Gastroesophageal sphincter (tissue), 3 donors: ENCODE results near the gene PLXNA3.

Experiments used
- CTCF ChIP-seq, 4 experiments: fragments of 200-600 bp in 2 of 4; fragments of 450-650 bp in 2 of 4; sonication (generic) in 1 of 4; IDR thresholded peaks; one replicate each; pipeline ENCODE4 v1.5.1; 2017 to 2019; ENCODE audit warnings: antibody characterized with exemption in 4 of 4, mild to moderate bottlenecking in 2 of 4, moderate library complexity in 2 of 4
- POLR2A ChIP-seq, 2 donors: fragments of 450-650 bp; IDR thresholded peaks; one replicate each; pipeline ENCODE4 v1.6.1; 2017; ENCODE audit warnings: antibody characterized with exemption in 2 of 2, mild to moderate bottlenecking in 2 of 2, moderate library complexity in 1 of 2
- POLR2AphosphoS5 ChIP-seq: sonication (generic); formaldehyde crosslinking; IDR thresholded peaks from one replicate; pipeline ENCODE4 v1.6.1; 2017; ENCODE audit warnings: antibody characterized with exemption

GRCh38 chrX:154417157-154417556 lies 40.9 kb upstream of the PLXNA3 start:
- TF ChIP-seq CTCF (IDR thresholded peaks at IDR 0.05) (no peak), POLR2AphosphoS5 (no peak), POLR2A (IDR thresholded peaks at IDR 0.05) (no peak)
